HT-29 (cell line): ENCODE results near the gene NPW. TPM values are rescaled to one million over a fixed set of nuclear protein-coding genes. Genes with fewer than 3 reads are reported as not detected.

Experiments used
- DNase-seq: peaks from one replicate; pipeline ENCODE4 v3.0.0-alpha.2; 2015; ENCODE audit warnings: low spot score
- small RNA-seq: library from RNA; depleted of rRNA; stranded (forward); fragments of <200 nt; gene quantifications from one replicate; pipeline ENCODE3, GENCODE V24; 2014
- total RNA-seq: library from RNA; depleted of rRNA; stranded (reverse); fragments of >200 nt; shearing (Covaris generic); gene quantifications from 2 replicates; pipeline ENCODE4 v1.2.3, GENCODE V29; 2014; rRNA removed

NPW gene
- total RNA-seq, 1 experiment from 2014 or later = 2.7 TPM

- peak; percentile 96 for DNase-seq
Measured at GRCh38 chr16:2047330-2048115, 27.9 kb downstream of the NPW start, which contains the start of the genes NTHL1 and TSC2. Gene NTHL1, minus strand, starts transcription at chr16:2047834. Its CDS starts 11 bp downstream, at chr16:2047823. Gene TSC2, plus strand, starts transcription at chr16:2047985. Its CDS starts 631 bp downstream, at chr16:2048616.

DNA sequence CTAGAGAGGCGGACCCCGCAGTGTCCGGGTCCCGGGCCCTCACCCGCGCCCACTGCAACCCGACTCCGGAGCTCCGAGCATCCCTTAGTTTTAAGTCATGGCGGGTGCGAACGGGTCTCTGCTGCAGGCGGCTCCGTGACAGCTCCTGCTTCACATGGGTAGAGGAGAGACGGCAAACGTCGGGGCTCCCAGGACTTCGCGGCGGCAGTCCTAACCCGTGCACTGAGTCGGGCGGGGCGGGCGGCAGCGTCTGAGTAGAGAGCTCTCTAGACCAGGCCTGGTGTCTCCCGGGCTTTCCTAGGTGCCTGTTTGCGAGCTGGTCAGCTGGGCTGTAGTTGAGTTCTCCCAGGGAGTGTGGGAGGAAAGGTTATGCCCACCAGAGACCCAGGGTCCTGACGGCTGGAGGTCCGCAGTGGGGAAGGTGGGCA, 28.5 kb downstream of the NPW start:
- DNase-seq = no peak

GRCh38 chr16:2053211-2053610, 33.6 kb downstream of the NPW start:
- no peak for DNase-seq

DNA sequence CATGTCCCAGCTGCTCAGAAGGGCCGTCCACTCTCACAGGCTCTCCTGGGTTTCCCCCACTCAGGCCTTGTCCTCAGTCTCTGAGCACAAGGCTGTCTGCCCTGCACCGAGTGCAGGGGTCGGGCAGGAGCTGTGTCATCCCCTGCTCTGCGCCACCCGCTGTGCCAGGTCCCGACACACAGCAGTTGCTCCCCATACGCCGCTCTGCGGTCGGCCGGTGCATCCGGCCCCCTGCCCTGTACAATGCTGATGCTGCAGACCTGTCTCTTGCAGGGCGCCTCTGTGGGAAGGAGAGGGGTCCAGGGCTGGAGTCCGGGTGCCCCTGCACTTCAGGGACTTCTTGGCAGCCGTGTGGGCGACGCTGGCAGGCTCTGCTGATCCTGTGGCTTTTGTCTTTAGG, 34.3 kb downstream of the NPW start:
- no peak for DNase-seq

DNA sequence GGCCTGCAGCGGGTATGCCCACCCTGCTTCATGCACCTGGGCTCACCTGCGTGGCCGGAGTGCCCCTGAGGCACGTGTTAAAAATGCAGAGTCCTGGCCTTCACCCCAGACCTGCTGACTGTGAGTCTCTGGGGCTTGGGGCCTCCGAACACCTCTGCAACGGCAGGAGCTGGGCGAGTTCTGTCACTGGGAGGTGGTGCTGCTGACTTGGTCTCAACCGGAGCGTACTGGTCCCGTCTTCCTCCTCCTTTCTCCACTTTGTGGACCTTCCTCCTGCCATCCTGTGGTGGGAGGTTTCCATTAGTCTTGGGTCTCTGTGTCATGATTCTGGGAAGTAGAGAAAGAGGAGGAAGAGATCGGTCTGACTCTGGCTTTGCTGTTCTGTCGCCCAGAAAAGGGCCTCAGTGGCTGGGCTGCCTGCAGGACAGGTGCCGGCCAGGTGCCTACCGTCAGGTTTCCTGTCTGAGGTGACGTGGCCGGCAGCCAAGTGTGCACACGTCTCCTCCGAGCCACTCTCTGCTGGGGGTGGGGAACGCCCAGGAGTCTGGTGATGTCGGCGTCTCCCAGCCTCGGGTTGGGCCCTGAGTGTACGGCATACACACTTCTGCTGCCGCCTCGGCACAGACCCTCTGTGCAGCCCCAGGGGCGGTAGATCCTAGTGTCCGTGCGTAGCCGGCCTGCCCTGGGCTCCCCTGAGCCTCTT, 35.1 kb downstream of the NPW start:
- DNase-seq = peak; percentile 56

DNA sequence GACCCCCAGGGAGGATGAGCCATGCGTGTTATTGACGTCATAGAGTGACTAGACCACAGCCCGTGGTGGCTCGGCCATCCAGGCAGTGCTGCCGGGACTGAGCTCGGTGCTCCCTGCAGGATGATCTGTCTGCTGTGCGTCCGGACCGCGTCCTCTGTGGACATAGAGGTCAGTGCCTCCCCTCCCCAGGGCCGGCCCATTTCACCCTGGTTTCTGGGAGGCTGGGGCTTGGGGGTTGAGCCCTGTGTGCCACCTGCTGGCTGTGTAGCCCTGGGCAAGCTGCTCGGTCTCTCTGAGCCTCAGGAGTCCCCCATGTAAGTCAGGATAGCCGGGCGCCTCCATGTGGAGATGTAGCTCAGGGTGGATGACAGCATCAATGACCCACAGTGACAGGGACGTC, 36.5 kb downstream of the NPW start:
- DNase-seq = peak; percentile 56

DNA sequence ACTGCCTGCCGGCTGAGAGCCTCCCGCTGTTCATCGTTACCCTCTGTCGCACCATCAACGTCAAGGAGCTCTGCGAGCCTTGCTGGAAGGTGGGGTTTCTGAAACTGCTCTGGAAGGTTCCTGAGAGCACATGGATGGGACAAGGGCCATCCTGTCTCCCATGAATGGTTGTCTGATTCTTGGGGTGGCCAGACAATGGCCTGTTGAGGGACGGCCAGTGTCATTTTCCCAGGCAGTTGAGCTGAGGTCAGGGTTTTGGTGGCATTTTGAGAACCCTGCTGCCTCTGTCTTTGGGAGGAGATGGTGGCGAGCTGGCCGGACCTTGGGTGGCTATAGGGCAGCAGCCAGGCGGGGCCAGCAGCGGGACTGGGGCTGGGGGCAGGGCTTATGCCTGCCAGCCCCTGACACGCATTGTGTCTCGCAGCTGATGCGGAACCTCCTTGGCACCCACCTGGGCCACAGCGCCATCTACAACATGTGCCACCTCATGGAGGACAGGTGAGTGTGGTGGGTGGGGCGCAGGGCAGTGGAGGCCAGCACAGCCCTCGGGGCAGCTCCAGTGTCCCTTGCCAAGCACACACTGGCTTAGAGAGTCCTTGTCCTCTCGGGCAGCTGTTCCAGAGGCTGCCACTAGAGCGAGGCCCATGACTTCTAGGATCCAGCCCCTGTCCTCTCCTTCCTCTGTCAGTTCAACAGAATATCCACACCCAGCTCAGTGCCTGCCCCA, 37.3 kb downstream of the NPW start:
- peak; percentile 65 for DNase-seq

- no peak for DNase-seq
Measured at GRCh38 chr16:2057438-2057837, 37.9 kb downstream of the NPW start.

- DNase-seq = no peak
Measured at GRCh38 chr16:2058420-2058819, 38.8 kb downstream of the NPW start.

GRCh38 chr16:2058872-2059271, 39.3 kb downstream of the NPW start:
- DNase-seq = no peak

DNA sequence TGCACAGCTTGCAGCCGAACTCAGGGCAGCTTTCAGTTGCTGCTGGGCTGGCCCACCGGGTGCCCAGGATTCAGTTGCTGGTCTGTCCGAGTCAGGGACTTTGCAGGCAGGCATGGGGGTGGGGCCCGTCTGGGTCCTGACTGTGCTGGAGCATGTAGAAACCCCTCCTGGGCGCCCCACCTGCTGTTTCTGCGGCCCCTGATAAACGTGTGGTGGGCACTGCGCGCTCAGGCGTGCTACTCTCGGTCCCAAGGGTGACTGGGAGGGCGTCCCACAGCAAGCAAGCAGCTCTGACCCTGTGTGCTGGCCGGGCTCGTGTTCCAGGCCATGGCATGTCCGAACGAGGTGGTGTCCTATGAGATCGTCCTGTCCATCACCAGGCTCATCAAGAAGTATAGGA, 40.8 kb downstream of the NPW start:
- no peak for DNase-seq

DNA sequence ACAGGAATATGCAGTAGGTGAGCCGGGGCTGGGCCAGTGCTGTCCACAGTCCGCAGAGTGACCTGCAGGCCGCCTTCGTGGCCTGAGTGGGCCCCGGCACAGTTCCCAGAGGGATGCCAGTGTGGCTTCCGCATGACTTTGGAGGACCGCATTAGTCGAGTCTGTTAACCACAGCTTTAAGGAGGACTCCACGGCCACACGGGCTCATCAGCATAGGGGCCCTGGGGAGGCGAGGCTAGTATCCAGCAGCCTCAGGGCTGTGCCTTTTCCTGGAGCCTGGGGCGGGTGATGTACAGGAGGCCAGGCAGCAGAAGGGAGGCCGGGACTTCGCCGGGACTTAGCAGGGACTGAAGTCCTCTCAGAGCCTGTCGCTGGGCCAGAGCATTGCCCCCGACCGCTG, 41.4 kb downstream of the NPW start:
- DNase-seq = no peak

DNA sequence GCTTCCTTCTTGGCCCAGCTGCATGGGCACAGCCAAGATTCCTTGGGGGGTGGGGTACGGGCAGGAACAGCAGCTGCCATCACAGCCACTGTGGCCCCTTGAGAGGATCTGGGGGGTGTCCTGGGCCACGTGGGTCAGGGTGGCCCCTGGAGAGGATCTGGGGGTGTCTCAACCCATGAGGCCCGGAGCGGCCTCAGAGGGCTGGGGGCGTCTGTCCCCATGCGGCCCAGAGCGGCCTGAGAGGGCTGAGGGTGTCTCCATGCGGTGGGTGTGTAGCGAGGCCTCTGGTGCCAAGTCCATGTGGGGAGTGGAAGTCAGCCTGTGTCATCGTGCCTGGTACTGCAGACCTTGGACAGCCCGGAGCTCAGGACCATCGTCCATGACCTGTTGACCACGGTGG, 41.9 kb downstream of the NPW start:
- no peak for DNase-seq

GRCh38 chr16:2062801-2063200, 43.2 kb downstream of the NPW start:
- DNase-seq = no peak

- DNase-seq = no peak
Measured at GRCh38 chr16:2063861-2064260, 44.3 kb downstream of the NPW start.

GRCh38 chr16:2064368-2064945, 44.9 kb downstream of the NPW start:
- no peak for DNase-seq

DNA sequence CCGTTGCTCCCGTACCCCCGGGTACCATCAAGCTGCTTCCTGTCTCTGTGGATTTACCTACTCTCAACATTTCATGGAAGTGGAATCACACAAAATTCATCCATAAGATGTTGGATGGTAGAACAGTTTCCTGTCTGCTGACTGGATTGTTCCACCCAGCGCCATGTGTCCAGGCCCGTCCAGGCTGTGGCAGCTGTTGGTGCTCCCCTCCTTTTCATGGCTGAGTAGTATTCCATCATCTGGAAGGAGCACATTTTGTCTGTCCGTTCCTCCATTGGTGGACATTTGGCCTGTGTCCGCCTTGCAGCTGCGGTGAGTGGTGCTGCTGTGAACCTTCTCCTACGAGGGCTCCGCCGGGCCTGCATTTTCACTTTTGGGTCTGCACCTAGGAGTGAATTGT, 46.6 kb downstream of the NPW start:
- no peak for DNase-seq

Small RNA genes within 50 kb of the gene (small RNA-seq; reads per million reads assigned to genes)
- gene AC005363.2 = not detected
- gene RN7SL219P = not detected

Other genes starting within 250 kb of the NPW start
- gene NME3, start 248.2 kb upstream of the NPW start, total RNA-seq = 186 and 224 TPM in 2 replicates
- gene EME2, start 247.0 kb upstream of the NPW start, total RNA-seq = 75.6 and 84.1 TPM in 2 replicates
- 355 and 493 TPM in 2 replicates for gene MRPS34, start 246.7 kb upstream of the NPW start, total RNA-seq
- 96.9 and 102 TPM in 2 replicates for gene SPSB3, start 237.2 kb upstream of the NPW start, total RNA-seq
- gene NUBP2, start 236.8 kb upstream of the NPW start, total RNA-seq = 215 and 217 TPM in 2 replicates
- 0.08 TPM in 1 of 2 replicates, not detected in the other for gene IGFALS, start 226.1 kb upstream of the NPW start, total RNA-seq
- gene HAGH, start 193.0 kb upstream of the NPW start, total RNA-seq = 81.9 and 85.2 TPM in 2 replicates
- gene FAHD1, start 192.6 kb upstream of the NPW start, total RNA-seq = 85.5 and 92.5 TPM in 2 replicates
- not detected in 2 replicates for gene MEIOB, start 147.6 kb upstream of the NPW start, total RNA-seq
- not detected in 2 replicates for gene HS3ST6, start 101.4 kb upstream of the NPW start, total RNA-seq
- 31.7 and 35.7 TPM in 2 replicates for gene MSRB1, start 76.6 kb upstream of the NPW start, total RNA-seq
- gene RPL3L, start 65.1 kb upstream of the NPW start, total RNA-seq = not detected in 2 replicates
- 415 and 426 TPM in 2 replicates for gene NDUFB10, start 60.2 kb upstream of the NPW start, total RNA-seq
- gene RPS2, start 55.0 kb upstream of the NPW start, total RNA-seq = 4,154 and 4,232 TPM in 2 replicates
- gene RNF151, start 52.9 kb upstream of the NPW start, total RNA-seq = not detected in 2 replicates
- 134 and 140 TPM in 2 replicates for gene TBL3, start 47.7 kb upstream of the NPW start, total RNA-seq
- 141 and 161 TPM in 2 replicates for gene NOXO1, start 38.3 kb upstream of the NPW start, total RNA-seq
- gene GFER, start 35.6 kb upstream of the NPW start, total RNA-seq = 51.7 and 70.3 TPM in 2 replicates
- 1.9 and 2.3 TPM in 2 replicates for gene SYNGR3, start 29.8 kb upstream of the NPW start, total RNA-seq
- 42.9 and 49.0 TPM in 2 replicates for gene ZNF598, start 10.0 kb upstream of the NPW start, total RNA-seq
- gene NHERF2, start 7.1 kb downstream of the NPW start, total RNA-seq = 258 and 259 TPM in 2 replicates
- 157 and 215 TPM in 2 replicates for gene NTHL1, start 28.0 kb downstream of the NPW start, total RNA-seq
- gene TSC2, start 28.2 kb downstream of the NPW start, total RNA-seq = 75.1 and 85.0 TPM in 2 replicates
- gene PKD1, start 116.1 kb downstream of the NPW start, total RNA-seq = 72.1 and 74.7 TPM in 2 replicates
- gene RAB26, start 128.8 kb downstream of the NPW start, total RNA-seq = 13.4 and 24.9 TPM in 2 replicates
- 166 and 170 TPM in 2 replicates for gene TRAF7, start 136.0 kb downstream of the NPW start, total RNA-seq
- 0.08 and 2.5 TPM in 2 replicates for gene CASKIN1, start 176.8 kb downstream of the NPW start, total RNA-seq
- gene MLST8, start 185.7 kb downstream of the NPW start, total RNA-seq = 98.9 and 117 TPM in 2 replicates
- gene BRICD5, start 191.1 kb downstream of the NPW start, total RNA-seq = 33.6 and 34.6 TPM in 2 replicates
- gene PGP, start 195.1 kb downstream of the NPW start, total RNA-seq = 82.0 and 98.7 TPM in 2 replicates
- 83.8 and 87.2 TPM in 2 replicates for gene E4F1, start 203.8 kb downstream of the NPW start, total RNA-seq
- 0.99 and 3.1 TPM in 2 replicates for gene DNASE1L2, start 216.7 kb downstream of the NPW start, total RNA-seq
- gene ECI1, start 231.8 kb downstream of the NPW start, total RNA-seq = 160 and 162 TPM in 2 replicates
- gene RNPS1, start 248.3 kb downstream of the NPW start, total RNA-seq = 213 and 226 TPM in 2 replicates